IPS-18c (cell line): ENCODE results near the gene PDZK1IP1.
"Not testable (repeated sequence)": the region's sequence is repeated elsewhere in the genome, so short reads cannot be mapped to it uniquely, and the experiment has no call there.

ENCODE experiments used
- H3K4me3 ChIP-seq: 2 replicates; pipeline ENCODE4 v1.7.0; 2013; ENCODE audit warnings: low read depth, mild to moderate bottlenecking, low read length, moderate library complexity; ENCODE audit not compliant: insufficient read depth
- H3K9me3 ChIP-seq: one replicate; pipeline ENCODE4 v1.6.1; 2013; ENCODE audit warnings: mild to moderate bottlenecking, low read length, moderate library complexity; ENCODE audit not compliant: control insufficient read depth, insufficient read depth

Gene PDZK1IP1

GRCh38 chr1:47178020-47178419 lies 11.8 kb downstream of the PDZK1IP1 start:
- Histone ChIP-seq H3K9me3 (no peaks in the 10 kb centered on the region), H3K4me3 (no peak overlapping the region)

- H3K9me3 ChIP-seq: no peaks in the 10 kb centered on the region
- no peak overlapping the region for H3K4me3 ChIP-seq
Measured at GRCh38 chr1:47175227-47175934, 14.5 kb downstream of the PDZK1IP1 start.

- Histone ChIP-seq H3K4me3 (no peak overlapping the region), H3K9me3 (no peaks in the 10 kb centered on the region)
Measured at GRCh38 chr1:47174656-47175020, 15.2 kb downstream of the PDZK1IP1 start.

GRCh38 chr1:47172782-47173181 lies 17.1 kb downstream of the PDZK1IP1 start:
- no peak overlapping the region for H3K4me3 ChIP-seq
- H3K9me3 ChIP-seq: no peaks in the 10 kb centered on the region

- Histone ChIP-seq H3K4me3 (no peak overlapping the region), H3K9me3 (peaks cover 3% of the 10 kb centered on the region)
Measured at GRCh38 chr1:47164552-47164951, 25.3 kb downstream of the PDZK1IP1 start.

GRCh38 chr1:47161298-47162040 lies 28.4 kb downstream of the PDZK1IP1 start:
- Histone ChIP-seq H3K4me3 (no peak overlapping the region), H3K9me3 (peaks cover 3% of the 10 kb centered on the region)

GRCh38 chr1:47160716-47161115 lies 29.1 kb downstream of the PDZK1IP1 start:
- Histone ChIP-seq H3K4me3 (no peak overlapping the region), H3K9me3 (no peaks in the 10 kb centered on the region)

- not testable (repeated sequence) for H3K9me3 ChIP-seq, H3K4me3 ChIP-seq
Measured at GRCh38 chr1:47157957-47158356, 31.9 kb downstream of the PDZK1IP1 start.

- H3K4me3 ChIP-seq: not testable (repeated sequence)
Measured at GRCh38 chr1:47156457-47156856, 33.4 kb downstream of the PDZK1IP1 start.

GRCh38 chr1:47149162-47149561 lies 40.7 kb downstream of the PDZK1IP1 start:
- not testable (repeated sequence) for H3K9me3 ChIP-seq, H3K4me3 ChIP-seq

More at GRCh38 chr1:47156457-47156856, 33.4 kb downstream of the PDZK1IP1 start:
- H3K9me3 ChIP-seq: not testable (repeated sequence)

GRCh38 chr1:47147047-47147785 lies 42.6 kb downstream of the PDZK1IP1 start:
- no peaks in the 10 kb centered on the region for H3K9me3 ChIP-seq

GRCh38 chr1:47146495-47146894 lies 43.3 kb downstream of the PDZK1IP1 start:
- H3K9me3 ChIP-seq, H3K4me3 ChIP-seq: not testable (repeated sequence)

More at GRCh38 chr1:47147047-47147785, 42.6 kb downstream of the PDZK1IP1 start:
- H3K4me3 ChIP-seq: no peak overlapping the region

GRCh38 chr1:47143654-47144053 lies 46.2 kb downstream of the PDZK1IP1 start:
- not testable (repeated sequence) for H3K4me3 ChIP-seq, H3K9me3 ChIP-seq

GRCh38 chr1:47140358-47140757 lies 49.5 kb downstream of the PDZK1IP1 start:
- H3K4me3 ChIP-seq, H3K9me3 ChIP-seq: not testable (repeated sequence)

GRCh38 chr1:47137925-47138615 lies 51.8 kb downstream of the PDZK1IP1 start:
- H3K4me3 ChIP-seq: no peak overlapping the region
- H3K9me3 ChIP-seq: no peaks in the 10 kb centered on the region

GRCh38 chr1:47137198-47137597 lies 52.6 kb downstream of the PDZK1IP1 start, which contains the start of gene CYP4A22:
Gene CYP4A22, plus strand, starts transcription at chr1:47137441. Its CDS starts 45 bp downstream, at chr1:47137486.
- H3K9me3 ChIP-seq: no peaks in the 10 kb centered on the region
- H3K4me3 ChIP-seq: no peak within 1 kb of the TSS
